Stomach (tissue), 9 donors: Measurements from ENCODE around the gene MTMR3. TPM values are rescaled to one million over a fixed set of nuclear protein-coding genes. Genes with fewer than 3 reads are reported as not detected.
A peak's percentile ranks its signal among the peaks of the same experiment; 100 is the strongest.

Experiments
- DNase-seq, 2 donors: peaks; one replicate each; pipeline versions ENCODE4 v3.0.0 to v3.0.0-alpha.2; 2013 to 2019
- H3K27ac ChIP-seq, 5 donors: fragments of 200-600 bp in 4 of 5; sonication (generic) in 4 of 5; one replicate each; pipeline ENCODE4 v1.5.1; 2013 to 2019; ENCODE audit warnings: mild to moderate bottlenecking in 1 of 5, moderate library complexity in 1 of 5
- H3K27me3 ChIP-seq, 3 donors: fragments of 200-600 bp; sonication (generic); one replicate each; pipeline ENCODE4 v1.5.1; 2017 to 2019; ENCODE audit warnings: mixed run types in 1 of 3
- H3K36me3 ChIP-seq, 4 donors: fragments of 200-600 bp; sonication (generic); 1 replicate in 3 of 4; 2 replicates in 1 of 4; pipeline ENCODE4 v1.5.1; 2016 to 2019
- H3K4me1 ChIP-seq, 4 donors: fragments of 200-600 bp; sonication (generic); one replicate each; pipeline ENCODE4 v1.5.1; 2016 to 2019
- H3K4me3 ChIP-seq, 4 donors: fragments of 200-600 bp; sonication (generic) in 3 of 4; one replicate each; pipeline ENCODE4 v1.5.1; 2016 to 2019; ENCODE audit warnings: mild to moderate bottlenecking in 1 of 4
- H3K9me3 ChIP-seq, 4 donors: fragments of 200-600 bp; sonication (generic); one replicate each; pipeline ENCODE4 v1.5.1; 2016 to 2019
- CTCF ChIP-seq, 7 experiments: fragments of 450-650 bp in 4 of 7; fragments of 200-600 bp in 3 of 7; sonication (generic) in 3 of 7; IDR thresholded peaks; one replicate each; pipeline ENCODE4 v1.5.1; 2016 to 2019; ENCODE audit warnings: antibody characterized with exemption in 7 of 7, control low read depth in 2 of 7, mild to moderate bottlenecking in 1 of 7
- EP300 ChIP-seq: sonication (generic); formaldehyde crosslinking; IDR thresholded peaks from one replicate; pipeline ENCODE4 v1.6.1; 2017; ENCODE audit warnings: antibody characterized with exemption
- POLR2A ChIP-seq, 4 donors: fragments of 450-650 bp; IDR thresholded peaks; one replicate each; pipeline ENCODE4 v1.6.1; 2016; ENCODE audit warnings: antibody characterized with exemption in 4 of 4, control low read depth in 2 of 4, mild to moderate bottlenecking in 1 of 4, moderate library complexity in 1 of 4
- POLR2AphosphoS5 ChIP-seq, 3 donors: sonication (generic); formaldehyde crosslinking; IDR thresholded peaks; one replicate each; pipeline ENCODE4 v1.6.1; 2016; ENCODE audit warnings: antibody characterized with exemption in 3 of 3
- WGBS, 5 donors: extraction: QIAGEN DNeasy Blood & Tissue Kit in 3 of 5; methylation state at CpG; one replicate each; pipeline versions ENCODE4 v1.1.5 to v1.1.7; 2013 to 2018; 5-methylcytosine and 5-hydroxymethylcytosine counted together
- intact Hi-C: fragments of 100-400 bp; cut with DNase I; formaldehyde crosslinking; loops from one replicate; pipeline ENCODE4 v1.15.1; 2023; ENCODE audit warnings: low total_unique reads
- polyA plus RNA-seq, 3 donors: library from polyadenylated mRNA; stranded (reverse); fragments of 200-250 nt; gene quantifications; one replicate each; pipeline ENCODE4 v1.2.3, GENCODE V29; 2013
- total RNA-seq, 5 donors: library from RNA; depleted of rRNA; stranded (reverse); fragments of >200 nt; gene quantifications; one replicate each; pipeline versions ENCODE4 v1.1.0 to v1.2.3, GENCODE V29; 2014 to 2016
- donor health status: healthy with polysubstance abuse.
- donor health status: Bipolar disorder and iron deficiency.
- donor health status: healthy.

MTMR3 gene
- total and polyA plus RNA-seq, 8 donors: 7.3 to 120 (median 49.8) TPM

- H3K36me3 ChIP-seq: no peaks in the 10 kb centered on the region
- no peak for TF ChIP-seq CTCF (IDR thresholded peaks at IDR 0.05)
- peak in 1 of 3 donors; percentile 65 for TF ChIP-seq POLR2AphosphoS5 (IDR thresholded peaks at IDR 0.05)
- H3K9me3 ChIP-seq: no peaks in the 10 kb centered on the region
- 29 to 38% (median 33%) methylated on average over 5 of the region's 5 CpGs for WGBS, 5 donors
- H3K27ac ChIP-seq: peak overlapping the region in 4 of 5 donors; percentile 8 to 59 (median 26)
- DNase-seq: peak; percentile 92 to 94
- H3K27me3 ChIP-seq: no peaks in the 10 kb centered on the region
- intact Hi-C loops: no loop called here
- peaks cover 33 to 95% (median 66%) of the 10 kb centered on the region in 4 donors for H3K4me1 ChIP-seq
- no peak overlapping the region for H3K4me3 ChIP-seq
Observed at GRCh38 chr22:29907753-29908515, 25.0 kb downstream of the MTMR3 start.

- H3K27me3 ChIP-seq: no peaks in the 10 kb centered on the region
- DNase-seq: no peak
- intact Hi-C loops: no loop called here
- TF ChIP-seq POLR2AphosphoS5 (IDR thresholded peaks at IDR 0.05): no peak
- TF ChIP-seq EP300: no peak
- TF ChIP-seq POLR2A (IDR thresholded peaks at IDR 0.05): no peak
- TF ChIP-seq CTCF (IDR thresholded peaks at IDR 0.05): no peak
- H3K4me1 ChIP-seq: peaks cover 49 to 96% (median 76%) of the 10 kb centered on the region in 4 donors
- H3K9me3 ChIP-seq: no peaks in the 10 kb centered on the region
- no peaks in the 10 kb centered on the region for H3K36me3 ChIP-seq
- H3K27ac ChIP-seq: no peak overlapping the region
- 85 to 97% (median 96%) methylated on average over 4 of the region's 4 CpGs for WGBS, 5 donors
- no peak overlapping the region for H3K4me3 ChIP-seq
Observed at GRCh38 chr22:29912141-29912540, 29.2 kb downstream of the MTMR3 start.

- Histone ChIP-seq H3K36me3 (no peaks in the 10 kb centered on the region), H3K4me1 (peaks cover 48 to 96% (median 75%) of the 10 kb centered on the region in 4 donors), H3K27me3 (no peaks in the 10 kb centered on the region), H3K4me3 (no peak overlapping the region), H3K27ac (peak overlapping the region in 4 of 5 donors; percentile 0 to 63 (median 54)), H3K9me3 (no peaks in the 10 kb centered on the region)
- 44 to 68% (median 49%) methylated on average over 5 of the region's 5 CpGs for WGBS, 5 donors
- intact Hi-C loops: no loop called here
- TF ChIP-seq POLR2A (IDR thresholded peaks at IDR 0.05): no peak
- no peak for TF ChIP-seq CTCF (IDR thresholded peaks at IDR 0.05)
- TF ChIP-seq POLR2AphosphoS5 (IDR thresholded peaks at IDR 0.05): no peak
- TF ChIP-seq EP300: no peak
- peak in 1 of 2 donors; percentile 87 for DNase-seq
Observed at GRCh38 chr22:29912605-29913398, 29.8 kb downstream of the MTMR3 start.

GRCh38 chr22:29914165-29914564 lies 31.2 kb downstream of the MTMR3 start:
- intact Hi-C loops: no loop called here
- DNase-seq: no peak
- Histone ChIP-seq H3K36me3 (no peaks in the 10 kb centered on the region), H3K9me3 (no peaks in the 10 kb centered on the region), H3K4me3 (no peak overlapping the region), H3K27ac (peak overlapping the region in 4 of 5 donors; percentile 0 to 63 (median 14)), H3K27me3 (no peaks in the 10 kb centered on the region), H3K4me1 (peaks cover 38 to 96% (median 74%) of the 10 kb centered on the region in 4 donors)
- WGBS, 5 donors: 62 to 75% (median 65%) methylated on average over 1 of the region's 1 CpG
- no peak for TF ChIP-seq CTCF (IDR thresholded peaks at IDR 0.05)
- peak in 1 of 3 donors; percentile 25 for TF ChIP-seq POLR2AphosphoS5 (IDR thresholded peaks at IDR 0.05)
